SJSA1 (cell line): ENCODE measurements around the gene SOCS3. TPM values are rescaled to one million over a fixed set of nuclear protein-coding genes. Genes with fewer than 3 reads are reported as not detected.
A peak's percentile ranks its signal among the peaks of the same experiment; 100 is the strongest.

Experiments
- DNase-seq, 2 experiments: peaks; one replicate each; pipeline ENCODE4 v3.0.0-alpha.2; 2015 to 2020; ENCODE audit warnings: low spot score in 2 of 2, low read depth in 1 of 2
- H3K27ac ChIP-seq: fragments of 250-450 bp; sonication (Bioruptor Pico); 2 replicates; pipeline ENCODE4 v1.5.1; 2020; ENCODE audit warnings: mild to moderate bottlenecking, moderate library complexity
- H3K27me3 ChIP-seq: fragments of 250-450 bp; sonication (Bioruptor Pico); replicated peaks from 2 replicates; pipeline ENCODE4 v1.5.1; 2020; ENCODE audit warnings: mild to moderate bottlenecking, moderate library complexity
- H3K36me3 ChIP-seq: fragments of 250-450 bp; sonication (Bioruptor Pico); 2 replicates; pipeline ENCODE4 v1.5.1; 2020; ENCODE audit warnings: mild to moderate bottlenecking
- H3K4me1 ChIP-seq: fragments of 250-450 bp; sonication (Bioruptor Pico); replicated peaks from 2 replicates; pipeline ENCODE4 v1.6.1; 2021; ENCODE audit warnings: mild to moderate bottlenecking
- H3K4me3 ChIP-seq: fragments of 250-450 bp; sonication (Bioruptor Pico); 2 replicates; pipeline ENCODE4 v1.5.1; 2020; ENCODE audit warnings: mild to moderate bottlenecking
- H3K9me3 ChIP-seq: fragments of 250-450 bp; sonication (Bioruptor Pico); replicated peaks from 2 replicates; pipeline ENCODE4 v1.5.1; 2020; ENCODE audit warnings: mild to moderate bottlenecking
- total RNA-seq: library from RNA; depleted of rRNA; stranded (reverse); fragments of >200 nt; shearing (Covaris generic); gene quantifications from 2 replicates; pipeline ENCODE4 v1.2.3, GENCODE V29; 2014

The SOCS3 gene
- total RNA-seq, 1 experiment from 2014 or later, result 71.9 TPM

- Histone ChIP-seq H3K27ac (no peak overlapping the region), H3K27me3 (no peaks in the 10 kb centered on the region), H3K4me1 (peaks cover 59% of the 10 kb centered on the region), H3K4me3 (no peak overlapping the region), H3K36me3 (no peaks in the 10 kb centered on the region), H3K9me3 (no peaks in the 10 kb centered on the region)
- DNase-seq, result peak in 1 of 2 experiments; percentile 69
These were observed 29.2 kb downstream of the SOCS3 start for GRCh38 chr17:78330570-78331224.

- Histone ChIP-seq H3K4me1 (peaks cover 59% of the 10 kb centered on the region), H3K9me3 (no peaks in the 10 kb centered on the region), H3K36me3 (no peaks in the 10 kb centered on the region), H3K27me3 (no peaks in the 10 kb centered on the region), H3K27ac (peak overlapping the region; percentile 67), H3K4me3 (no peak overlapping the region)
- peak; percentile 85 to 95 for DNase-seq
These were observed 30.4 kb downstream of the SOCS3 start for GRCh38 chr17:78329263-78330059.

GRCh38 chr17:78327880-78328279 is 32.0 kb downstream of the SOCS3 start:
- Histone ChIP-seq H3K36me3 (no peaks in the 10 kb centered on the region), H3K27ac (no peak overlapping the region), H3K4me1 (peaks cover 61% of the 10 kb centered on the region), H3K27me3 (no peaks in the 10 kb centered on the region), H3K4me3 (no peak overlapping the region), H3K9me3 (no peaks in the 10 kb centered on the region)
- no peak for DNase-seq

- no peak overlapping the region for H3K4me3 ChIP-seq
- peak; percentile 65 to 84 for DNase-seq
- H3K27me3 ChIP-seq, result no peaks in the 10 kb centered on the region
- no peaks in the 10 kb centered on the region for H3K36me3 ChIP-seq
- peaks cover 52% of the 10 kb centered on the region for H3K4me1 ChIP-seq
- H3K9me3 ChIP-seq, result no peaks in the 10 kb centered on the region
- peak overlapping the region; percentile 72 for H3K27ac ChIP-seq
These were observed 34.7 kb downstream of the SOCS3 start for GRCh38 chr17:78325076-78325687.

GRCh38 chr17:78324391-78325075 is 35.3 kb downstream of the SOCS3 start:
- Histone ChIP-seq H3K4me3 (no peak overlapping the region), H3K4me1 (peaks cover 46% of the 10 kb centered on the region), H3K36me3 (no peaks in the 10 kb centered on the region), H3K27ac (peak overlapping the region; percentile 72), H3K9me3 (no peaks in the 10 kb centered on the region), H3K27me3 (no peaks in the 10 kb centered on the region)
- DNase-seq, result peak; percentile 89 to 91

GRCh38 chr17:78323826-78324390 is 36.0 kb downstream of the SOCS3 start:
- no peaks in the 10 kb centered on the region for H3K27me3 ChIP-seq
- no peak for DNase-seq
- no peaks in the 10 kb centered on the region for H3K9me3 ChIP-seq
- H3K4me1 ChIP-seq, result peaks cover 39% of the 10 kb centered on the region
- H3K4me3 ChIP-seq, result no peak overlapping the region
- peak overlapping the region; percentile 72 for H3K27ac ChIP-seq
- no peaks in the 10 kb centered on the region for H3K36me3 ChIP-seq

GRCh38 chr17:78322858-78323455 is 36.9 kb downstream of the SOCS3 start:
- Histone ChIP-seq H3K36me3 (no peaks in the 10 kb centered on the region), H3K9me3 (no peaks in the 10 kb centered on the region), H3K27ac (no peak overlapping the region), H3K4me3 (no peak overlapping the region), H3K27me3 (no peaks in the 10 kb centered on the region), H3K4me1 (peaks cover 33% of the 10 kb centered on the region)
- no peak for DNase-seq

- H3K27me3 ChIP-seq, result no peaks in the 10 kb centered on the region
- H3K4me1 ChIP-seq, result peaks cover 34% of the 10 kb centered on the region
- DNase-seq, result no peak
- H3K27ac ChIP-seq, result no peak overlapping the region
- H3K9me3 ChIP-seq, result no peaks in the 10 kb centered on the region
- no peaks in the 10 kb centered on the region for H3K36me3 ChIP-seq
- H3K4me3 ChIP-seq, result no peak overlapping the region
These were observed 37.5 kb downstream of the SOCS3 start for GRCh38 chr17:78322327-78322857.

GRCh38 chr17:78318843-78319242 is 41.0 kb downstream of the SOCS3 start:
- peaks cover 47% of the 10 kb centered on the region for H3K4me1 ChIP-seq
- no peak overlapping the region for H3K27ac ChIP-seq
- no peaks in the 10 kb centered on the region for H3K9me3 ChIP-seq

GRCh38 chr17:78318407-78318806 is 41.5 kb downstream of the SOCS3 start:
- DNase-seq, result no peak
- Histone ChIP-seq H3K36me3 (no peaks in the 10 kb centered on the region), H3K4me3 (no peak overlapping the region), H3K27ac (no peak overlapping the region), H3K9me3 (no peaks in the 10 kb centered on the region), H3K27me3 (no peaks in the 10 kb centered on the region), H3K4me1 (peaks cover 48% of the 10 kb centered on the region)

More at GRCh38 chr17:78318843-78319242, 41.0 kb downstream of the SOCS3 start:
- no peaks in the 10 kb centered on the region for H3K27me3 ChIP-seq
- no peaks in the 10 kb centered on the region for H3K36me3 ChIP-seq
- H3K4me3 ChIP-seq, result no peak overlapping the region
- DNase-seq, result no peak

GRCh38 chr17:78317794-78318400 is 42.0 kb downstream of the SOCS3 start:
- H3K4me1 ChIP-seq, result peaks cover 49% of the 10 kb centered on the region
- no peaks in the 10 kb centered on the region for H3K9me3 ChIP-seq

GRCh38 chr17:78316867-78317789 is 42.7 kb downstream of the SOCS3 start:
- H3K27ac ChIP-seq, result peak overlapping the region; percentile 77
- H3K4me1 ChIP-seq, result peaks cover 43% of the 10 kb centered on the region
- no peaks in the 10 kb centered on the region for H3K9me3 ChIP-seq
- H3K27me3 ChIP-seq, result no peaks in the 10 kb centered on the region
- no peak for DNase-seq
- no peaks in the 10 kb centered on the region for H3K36me3 ChIP-seq
- H3K4me3 ChIP-seq, result no peak overlapping the region

More at GRCh38 chr17:78317794-78318400, 42.0 kb downstream of the SOCS3 start:
- no peak for DNase-seq
- no peaks in the 10 kb centered on the region for H3K36me3 ChIP-seq
- no peak overlapping the region for H3K4me3 ChIP-seq
- no peak overlapping the region for H3K27ac ChIP-seq
- H3K27me3 ChIP-seq, result no peaks in the 10 kb centered on the region
